PFSK-1 (cell line): ENCODE data around the gene SLC12A3.

ENCODE experiments used
- FOXP2 ChIP-seq: optimal IDR thresholded peaks from 2 replicates; pipeline ENCODE3; 2011; ENCODE audit warnings: borderline replicate concordance, control low read depth, inconsistent platforms; ENCODE audit not compliant: insufficient read depth; ENCODE audit errors: extremely low read length, extremely low read depth
- POLR2AphosphoS5 ChIP-seq: IDR thresholded peaks from 2 replicates; pipeline ENCODE4 v1.6.1; 2012; ENCODE audit warnings: low read depth, mild to moderate bottlenecking, control low read depth, low read length, moderate library complexity
- REST ChIP-seq, 2 experiments: IDR thresholded peaks; 2 replicates each; pipeline versions ENCODE4 v1.6.1 to v1.8.0; 2011 to 2012; ENCODE audit warnings: low read depth in 2 of 2, low read length in 2 of 2, control low read depth in 1 of 2, inconsistent platforms in 1 of 2, mild to moderate bottlenecking in 1 of 2, moderate library complexity in 1 of 2; ENCODE audit not compliant: insufficient read depth in 1 of 2
- SIN3A ChIP-seq: IDR thresholded peaks from 2 replicates; pipeline ENCODE4 v1.6.1; 2012; ENCODE audit warnings: mild to moderate bottlenecking, low read length, moderate library complexity, borderline replicate concordance; ENCODE audit not compliant: insufficient read depth
- TAF1 ChIP-seq: IDR thresholded peaks from 2 replicates; pipeline ENCODE4 v1.6.1; 2012; ENCODE audit warnings: low read length, control low read depth, borderline replicate concordance; ENCODE audit not compliant: insufficient read depth

- no peak for TF ChIP-seq REST (IDR thresholded peaks at IDR 0.05; ENCODE audit: insufficient read depth in 1 of 2, low read depth in 2 of 2, low read length in 2 of 2)
- TF ChIP-seq POLR2AphosphoS5: no peak
- no peak for TF ChIP-seq SIN3A
- TF ChIP-seq TAF1: no peak
- TF ChIP-seq FOXP2: no peak
Measured at GRCh38 chr16:56876048-56876447, 11.0 kb downstream of the SLC12A3 start.
